GM18858 (cell line): ENCODE measurements around the gene YPEL3.
"Not testable (repeated sequence)": the region's sequence is repeated elsewhere in the genome, so short reads cannot be mapped to it uniquely, and the experiment has no call there.

Experiments
- ATAC-seq: cut with Tn5 transposase; IDR thresholded peaks from one replicate; pipeline ENCODE4 v1.9.1; 2021; ENCODE audit not compliant: unreplicated experiment

Gene YPEL3

DNA sequence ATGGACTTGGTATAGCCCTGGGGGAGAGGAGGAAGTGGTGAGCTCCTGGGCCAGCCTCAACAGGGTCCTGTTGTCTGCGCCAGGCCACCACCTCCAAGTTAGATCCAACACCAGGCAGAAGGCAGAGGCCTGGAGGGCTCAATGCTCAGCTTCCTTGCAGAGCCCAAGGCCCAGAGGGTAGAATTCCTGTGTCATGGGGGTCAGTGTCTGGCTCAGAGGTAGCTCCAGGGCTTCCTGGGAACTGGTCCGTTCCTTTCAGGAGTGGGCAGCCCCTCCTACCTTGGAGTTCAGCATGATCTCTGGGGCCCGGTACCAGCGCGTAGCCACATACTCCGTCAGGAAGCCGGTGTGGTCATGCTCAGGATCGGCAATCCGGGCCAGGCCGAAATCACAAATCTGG, 21.8 kb upstream of the YPEL3 start:
- no peak for ATAC-seq

DNA sequence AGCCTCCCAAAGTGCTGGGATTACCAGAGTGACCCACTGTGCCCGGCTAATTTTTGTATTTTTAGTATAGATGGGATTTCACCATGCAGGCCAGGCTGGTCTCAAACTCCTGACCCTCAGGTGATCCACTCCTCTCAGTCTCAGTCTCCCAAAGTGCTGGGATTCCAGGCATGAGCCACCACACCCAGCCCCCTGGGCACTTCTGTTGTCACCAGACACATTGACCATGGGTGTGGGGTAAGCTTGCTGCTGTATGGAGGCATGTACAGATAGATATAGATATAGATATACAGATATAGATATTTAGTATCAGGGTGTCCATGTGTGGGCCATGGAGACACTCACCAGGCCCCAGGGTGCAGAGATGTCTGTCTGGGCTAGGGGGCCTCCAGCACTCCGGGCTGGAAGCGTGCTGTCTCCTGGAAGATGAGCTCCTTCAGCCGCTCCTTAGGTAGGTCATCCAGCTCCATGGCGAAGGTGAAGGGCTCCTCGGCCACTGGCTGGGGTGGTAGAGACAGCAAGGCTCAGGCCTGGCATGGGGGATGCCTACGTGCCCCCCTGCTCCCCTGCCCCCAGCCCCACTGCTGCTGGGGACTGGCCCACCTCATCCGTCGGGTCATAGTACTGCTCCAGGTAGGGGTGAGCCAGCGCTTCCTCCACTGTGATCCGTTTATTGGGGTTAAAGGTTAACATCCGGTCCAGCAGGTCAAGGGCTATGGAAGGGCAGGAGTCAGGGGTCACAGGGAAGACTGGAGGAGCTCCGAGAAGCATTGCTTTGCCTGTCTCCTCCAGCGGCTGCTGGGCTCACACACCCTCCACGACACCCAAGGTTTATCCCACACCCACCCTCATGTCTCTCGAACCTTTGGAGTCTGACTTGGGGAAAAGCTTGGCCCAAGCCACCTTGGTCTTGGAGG, 20.5 kb upstream of the YPEL3 start:
- no peak for ATAC-seq

DNA sequence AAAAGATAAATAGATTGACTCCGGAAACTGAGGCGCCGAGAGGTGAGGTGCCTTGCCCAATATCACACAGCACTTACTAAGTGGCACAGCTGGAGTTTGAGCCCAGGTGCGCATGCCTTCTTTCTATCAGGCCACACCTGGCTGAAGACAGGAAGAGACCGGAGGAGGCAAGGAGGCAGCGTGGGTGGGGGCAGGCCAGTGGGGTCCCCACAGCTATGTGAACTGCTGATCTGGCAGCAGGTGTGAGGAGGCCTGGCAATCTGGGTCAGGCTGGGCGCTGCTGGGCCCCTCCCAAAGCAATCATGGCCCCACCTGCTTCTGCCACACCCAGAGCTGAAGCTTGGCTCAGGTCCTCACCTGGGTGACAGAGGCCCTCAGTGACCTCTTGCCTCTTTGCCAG, 19.2 kb upstream of the YPEL3 start:
- ATAC-seq: no peak

DNA sequence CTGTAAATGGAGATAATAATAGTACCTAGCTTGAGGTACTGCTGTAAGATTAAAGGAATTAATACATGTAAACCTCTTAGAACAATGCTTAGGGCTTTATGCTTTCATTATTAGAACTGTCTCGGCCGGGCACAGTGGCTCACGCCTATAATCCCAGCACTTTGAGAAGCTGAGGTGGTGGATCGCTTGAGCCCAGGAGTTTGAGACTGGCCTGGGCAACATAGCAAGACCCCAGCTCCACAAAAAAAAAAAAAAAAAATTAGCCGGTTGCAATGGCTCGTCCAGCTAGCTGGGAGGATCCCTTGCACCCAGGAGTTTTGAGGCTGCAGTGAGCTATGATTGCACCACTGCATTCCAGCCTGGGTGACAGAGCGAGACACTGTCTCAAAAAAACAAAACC, 18.8 kb upstream of the YPEL3 start:
- not testable (repeated sequence) for ATAC-seq

DNA sequence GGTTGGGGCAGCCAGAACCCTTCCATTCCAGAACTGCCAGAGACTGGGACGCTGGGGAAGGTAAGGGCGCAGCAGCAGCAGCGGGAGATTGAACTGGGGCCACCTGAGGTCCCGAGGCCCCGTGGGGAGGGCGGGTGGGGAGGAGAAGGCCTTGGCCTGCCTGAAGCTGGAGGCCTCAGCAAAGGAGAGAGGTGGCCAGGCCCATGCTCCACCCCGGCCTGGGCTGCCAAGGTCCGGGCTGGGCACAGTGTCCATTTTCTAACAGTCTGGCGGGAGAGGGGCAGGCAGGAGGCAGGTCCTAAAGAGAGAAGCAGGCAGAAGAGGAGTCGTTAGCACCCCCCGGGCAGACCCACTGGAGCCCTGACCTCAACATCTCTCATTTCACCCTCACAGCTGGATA, 18.4 kb upstream of the YPEL3 start:
- no peak for ATAC-seq

DNA sequence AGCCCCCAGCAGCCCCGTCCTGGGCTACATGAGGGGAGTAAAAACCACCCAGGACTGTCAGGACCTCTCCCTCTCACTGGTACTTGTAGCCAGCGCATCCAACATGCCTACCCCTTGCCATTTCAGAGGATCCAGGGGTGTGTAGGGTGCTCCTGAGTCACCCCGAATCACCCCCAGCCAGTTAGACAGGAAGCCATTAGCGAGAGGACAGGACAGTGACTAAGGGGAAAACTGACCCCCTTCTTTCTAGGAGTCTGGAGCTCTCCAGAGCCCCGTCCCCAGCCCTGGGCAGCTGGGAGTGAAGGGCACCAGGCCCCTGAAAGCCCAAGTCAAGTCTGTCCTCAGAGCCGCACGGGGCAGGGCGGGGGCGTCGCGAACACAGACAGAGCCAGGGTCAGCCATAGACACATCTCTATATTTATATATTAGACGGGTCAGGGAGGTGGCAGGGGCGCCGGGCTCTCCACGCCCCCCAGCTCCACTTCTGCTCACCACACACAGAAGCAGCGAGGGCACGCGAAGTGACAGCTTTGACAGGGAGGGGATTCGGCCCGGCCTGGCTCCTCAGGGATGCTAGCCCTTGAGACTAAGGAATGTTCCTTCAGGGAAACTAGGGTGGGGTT, 17.8 kb upstream of the YPEL3 start:
- no peak for ATAC-seq

DNA sequence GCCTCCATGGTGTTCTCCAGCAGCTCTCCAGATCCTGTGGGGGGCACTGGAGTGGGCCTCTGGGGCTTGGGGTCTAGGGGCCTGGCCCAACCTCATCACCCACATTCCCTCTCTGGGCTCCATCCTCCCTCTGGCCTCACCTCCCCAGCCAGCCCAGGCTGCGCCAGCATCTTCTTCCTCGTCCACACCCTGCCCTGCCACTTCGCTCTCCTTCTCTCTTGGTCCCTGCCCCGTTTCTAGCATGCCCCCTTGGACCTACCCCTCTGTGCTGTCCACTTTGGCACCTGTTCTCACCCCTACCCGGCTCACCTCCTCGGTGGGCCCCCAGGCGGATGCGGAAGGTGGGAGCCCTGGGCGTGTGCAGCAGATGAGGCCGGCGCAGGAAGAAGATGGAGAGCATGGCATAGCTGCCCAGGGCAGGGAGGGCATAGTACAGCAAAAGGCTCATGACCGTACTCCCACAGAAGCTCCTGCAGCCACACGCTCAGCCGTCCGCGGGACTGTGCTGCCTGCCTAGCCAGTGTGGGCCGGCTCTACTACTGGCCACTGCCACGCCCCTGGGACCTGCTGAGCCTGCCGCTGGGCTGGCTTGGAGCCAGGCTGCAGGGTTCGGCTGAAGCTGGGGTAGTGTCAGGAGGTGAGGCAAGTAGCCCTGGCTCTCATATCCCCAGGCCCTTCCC, 17.2 kb upstream of the YPEL3 start, which contains the start of gene GDPD3:
GDPD3 (minus strand) TSS at position 507 of the 680 bp plus-strand sequence; CDS start at position 448, 59 bp downstream.
- ATAC-seq: no peak

DNA sequence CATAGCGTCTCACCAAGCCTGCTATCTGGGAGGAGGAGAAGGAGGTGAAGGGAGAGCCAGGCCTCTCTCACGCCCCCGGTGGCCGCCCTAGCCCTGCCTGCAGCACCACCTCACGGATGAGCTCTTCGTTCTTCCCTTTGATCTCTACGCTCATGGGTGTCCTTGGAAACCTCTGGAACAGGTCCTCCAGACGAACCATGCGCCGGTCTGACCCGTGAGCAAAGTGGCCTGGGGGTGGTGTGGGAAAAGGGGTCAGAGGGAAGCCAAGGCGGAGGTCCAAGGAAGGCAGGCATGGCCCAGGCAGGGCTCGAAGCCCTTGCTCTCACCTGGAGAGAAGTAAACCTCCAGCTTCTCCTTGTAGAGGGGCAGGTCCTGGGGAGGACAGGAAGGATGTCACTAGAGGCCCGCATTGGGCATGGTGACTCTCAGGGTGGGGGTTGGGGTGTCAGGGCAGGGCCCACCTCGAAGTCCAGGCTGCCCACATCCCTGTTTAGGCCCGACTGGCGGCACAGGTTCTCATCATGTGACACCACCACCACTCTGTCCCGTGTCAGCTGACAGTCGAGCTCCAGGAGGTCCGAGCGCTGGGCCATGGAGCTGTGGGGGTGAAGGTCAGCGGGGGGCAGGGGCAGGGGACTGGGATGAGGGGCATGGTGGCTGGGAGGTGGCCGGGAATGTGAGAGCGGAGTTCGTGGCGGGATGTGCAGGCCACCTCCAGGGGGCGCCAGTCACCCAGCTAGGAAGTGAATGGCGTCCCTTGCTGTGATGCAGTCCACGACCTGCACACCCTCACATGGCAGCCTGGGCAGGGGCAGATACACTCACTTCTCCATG, 16.4 kb upstream of the YPEL3 start:
- no peak for ATAC-seq

DNA sequence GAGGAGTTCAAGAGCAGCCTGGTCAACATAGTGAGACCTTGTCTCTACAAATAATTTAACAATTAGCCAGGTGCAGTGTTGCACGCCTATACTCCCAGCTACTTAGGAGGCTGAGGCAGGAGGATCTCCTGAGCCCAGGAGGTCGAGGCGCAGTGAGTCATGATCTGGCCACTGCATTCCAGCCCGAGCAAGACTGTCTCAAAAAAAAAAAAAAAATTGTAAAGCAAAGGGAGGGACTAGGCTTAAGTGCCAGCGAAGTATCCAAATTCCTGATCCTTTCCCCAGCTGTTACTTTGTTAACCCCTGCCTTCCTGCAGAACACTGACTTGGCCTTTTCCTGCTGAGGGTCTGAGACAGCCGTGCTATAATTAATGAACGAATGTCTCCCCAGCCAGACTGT, 14.6 kb upstream of the YPEL3 start:
- no peak for ATAC-seq

DNA sequence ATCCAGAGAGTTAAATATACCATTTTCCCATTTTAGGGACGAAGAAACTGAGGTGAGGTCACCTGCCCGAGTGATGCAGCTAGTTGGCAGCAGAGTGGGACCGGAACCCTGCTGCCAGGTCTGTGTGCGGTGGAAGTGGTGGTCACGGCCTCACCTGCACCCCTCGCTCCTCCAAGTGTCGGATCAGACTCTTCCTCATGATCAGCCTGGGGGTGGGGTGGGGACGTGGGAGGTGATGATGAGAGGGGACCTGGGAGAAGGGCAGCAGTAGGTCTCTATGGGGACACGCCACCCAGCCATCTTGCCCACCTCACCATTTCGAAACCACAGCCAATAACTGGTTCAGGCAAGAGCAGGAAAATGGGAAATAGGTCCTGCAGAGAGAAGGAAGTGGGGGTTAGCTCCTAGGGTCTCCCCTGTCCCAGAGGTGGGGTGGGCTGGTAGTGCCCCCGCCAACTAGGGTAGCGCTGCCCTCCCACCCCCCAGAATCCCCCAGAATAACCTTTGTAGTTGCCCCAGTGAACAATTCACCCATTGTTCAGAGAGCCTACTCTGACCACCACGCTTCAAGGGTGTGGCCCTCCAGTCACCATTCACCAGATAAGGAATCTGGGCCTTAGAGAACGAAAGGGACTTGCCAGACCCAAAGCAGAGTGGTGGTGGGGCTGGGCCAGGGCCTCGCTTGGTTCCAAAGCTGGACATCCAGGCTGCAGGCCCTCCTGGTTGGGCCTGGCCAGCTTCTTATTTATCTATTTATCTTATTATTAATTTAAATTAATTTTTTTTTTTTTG, 12.2 kb upstream of the YPEL3 start:
- no peak for ATAC-seq

DNA sequence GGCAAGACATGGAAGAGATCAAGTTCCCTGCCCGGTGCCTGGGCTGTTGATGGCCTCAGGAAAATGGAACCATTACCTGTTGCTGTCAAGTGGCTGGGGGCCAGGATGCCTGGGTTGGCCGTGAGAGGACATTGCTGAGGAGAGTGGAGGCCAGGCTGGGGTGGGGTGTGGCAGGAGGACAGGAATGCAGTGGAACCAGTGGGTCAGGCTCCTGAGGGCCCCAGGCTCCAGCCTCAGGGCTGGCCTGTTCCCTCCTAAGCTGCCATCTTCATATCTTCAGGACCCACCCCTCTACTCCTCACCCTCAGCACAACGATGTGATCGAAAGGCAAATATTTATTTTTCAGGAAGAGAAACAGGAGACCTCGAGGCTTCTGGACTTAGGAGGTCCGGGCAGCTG, 8.5 kb upstream of the YPEL3 start:
- no peak for ATAC-seq

DNA sequence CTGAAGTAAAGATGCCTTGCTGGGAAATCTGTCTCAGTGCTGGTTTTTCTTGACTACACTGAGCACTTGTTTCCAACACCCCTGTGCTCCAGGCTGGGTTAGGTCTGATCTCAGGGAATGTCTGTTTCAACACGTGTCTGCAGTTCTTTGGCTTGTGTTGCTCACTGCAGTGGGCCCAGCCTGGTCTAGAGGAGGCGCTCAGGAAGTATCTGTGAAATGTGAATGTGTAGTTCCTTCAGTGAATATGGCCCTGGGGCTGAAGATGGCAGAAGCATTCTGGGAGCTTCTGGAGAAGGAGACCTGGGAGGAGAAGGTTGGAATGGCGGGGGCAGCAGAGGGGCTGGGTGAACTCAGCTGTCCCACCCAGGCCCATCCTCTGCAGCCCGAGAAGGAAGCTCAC, 8.1 kb upstream of the YPEL3 start:
- ATAC-seq: no peak

DNA sequence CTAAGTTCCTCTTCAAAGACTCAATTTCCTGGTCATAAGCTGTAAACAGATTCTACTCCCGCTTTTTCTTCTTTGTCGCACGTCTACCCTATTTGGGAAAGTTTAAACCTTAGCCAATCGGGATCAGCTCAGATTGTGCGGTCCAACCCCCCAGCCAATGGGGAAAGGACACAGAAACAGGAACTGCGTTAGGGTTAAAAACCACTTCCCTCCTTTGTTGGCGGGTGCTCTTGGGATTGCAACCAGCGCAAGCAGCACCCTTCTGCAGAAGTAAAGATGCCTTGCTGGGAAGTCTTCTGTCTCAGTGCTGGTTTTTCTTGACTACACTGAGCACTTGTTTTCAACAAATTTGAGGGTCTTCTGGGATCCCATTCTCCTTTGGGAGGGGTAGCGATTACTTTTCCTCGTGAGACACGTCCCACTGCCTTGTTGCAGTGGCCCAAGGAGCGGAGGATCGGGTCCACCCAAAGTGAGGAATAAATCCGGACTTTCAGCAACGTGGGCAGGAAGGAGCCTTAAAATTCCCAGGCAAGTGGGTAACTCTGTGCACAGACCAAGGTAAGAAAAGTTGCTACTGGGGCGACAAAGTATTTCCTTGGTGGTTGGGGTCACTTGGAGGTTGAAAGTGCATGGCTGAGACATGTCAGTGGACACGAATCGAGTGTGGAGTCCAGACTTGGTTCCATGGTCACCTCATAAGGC, 1.0 kb upstream of the YPEL3 start:
- no peak for ATAC-seq

DNA sequence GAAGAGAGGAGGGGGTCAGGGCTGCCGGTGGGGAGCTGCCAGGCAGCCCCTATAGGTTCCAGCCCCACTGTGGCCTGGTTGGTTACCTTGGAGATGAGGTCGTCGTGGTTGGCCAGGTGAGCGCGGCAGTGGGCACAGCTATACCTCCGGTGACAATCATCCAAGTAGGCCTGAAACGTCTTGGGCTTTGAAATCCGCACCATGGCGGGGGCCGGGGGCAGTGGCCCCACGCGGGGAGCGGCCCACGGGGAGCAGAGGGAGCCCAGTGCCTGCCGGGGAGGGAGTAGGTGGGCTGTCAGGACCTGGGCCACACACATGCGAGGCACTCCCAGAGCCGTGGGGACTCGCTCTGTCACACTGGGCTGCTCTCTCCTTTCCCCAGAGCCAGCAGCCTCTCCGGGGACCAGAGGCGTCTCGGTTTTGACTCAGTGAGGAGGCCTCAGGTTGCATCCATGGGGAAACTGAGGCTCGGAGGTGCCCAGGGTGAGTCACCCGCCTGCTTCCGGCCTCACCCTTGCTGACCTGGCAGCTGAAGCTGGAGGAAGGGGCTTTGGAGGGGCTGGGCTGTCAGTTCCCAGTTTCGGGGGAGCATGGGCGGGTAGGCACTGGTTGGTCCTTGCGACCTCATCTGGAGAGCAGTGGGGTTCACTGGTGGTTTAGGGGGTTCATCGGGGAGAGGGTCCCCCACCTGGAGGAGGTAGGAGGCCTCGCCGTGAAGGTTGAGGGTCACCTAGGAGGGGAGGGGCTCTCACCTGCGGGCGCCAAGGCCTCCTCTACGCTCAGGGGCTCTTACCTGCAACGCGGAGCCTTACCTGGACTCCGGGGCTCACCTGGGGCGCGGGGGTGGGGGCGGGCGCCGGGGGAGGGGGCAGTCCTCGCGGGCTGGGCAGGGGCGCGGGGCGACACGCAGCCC, 591 bp downstream of the YPEL3 start:
- no peak for ATAC-seq

DNA sequence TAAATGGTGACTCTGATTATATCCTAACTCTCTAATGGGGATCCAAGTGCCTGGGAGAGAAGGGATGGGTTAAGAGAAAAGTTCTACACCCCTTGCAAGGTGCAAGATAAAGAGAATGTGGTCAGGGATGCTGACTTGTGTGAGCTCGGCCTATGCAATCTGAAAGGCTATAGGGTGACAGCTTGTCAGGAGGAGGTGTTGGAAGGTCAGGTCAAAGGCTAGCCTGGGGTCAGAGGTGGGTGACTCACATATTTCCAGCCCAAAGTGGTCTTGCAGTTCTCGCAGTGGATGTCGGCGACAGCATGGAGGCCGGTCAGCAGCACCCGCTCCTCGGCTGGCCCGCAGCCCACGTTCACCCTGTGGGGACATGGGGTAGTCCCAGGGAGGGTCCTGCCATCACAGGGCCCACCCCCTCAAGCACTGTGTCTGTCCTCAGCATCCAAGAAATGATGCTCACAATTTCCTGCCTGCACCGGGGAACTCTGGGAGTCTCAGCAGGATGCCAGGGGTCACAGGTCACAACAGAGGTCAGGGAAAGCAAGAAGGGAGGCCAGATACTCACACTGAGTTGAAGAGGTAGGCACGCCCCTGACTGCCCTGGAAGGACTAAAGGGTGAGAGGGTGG, 1.4 kb downstream of the YPEL3 start:
- no peak for ATAC-seq

DNA sequence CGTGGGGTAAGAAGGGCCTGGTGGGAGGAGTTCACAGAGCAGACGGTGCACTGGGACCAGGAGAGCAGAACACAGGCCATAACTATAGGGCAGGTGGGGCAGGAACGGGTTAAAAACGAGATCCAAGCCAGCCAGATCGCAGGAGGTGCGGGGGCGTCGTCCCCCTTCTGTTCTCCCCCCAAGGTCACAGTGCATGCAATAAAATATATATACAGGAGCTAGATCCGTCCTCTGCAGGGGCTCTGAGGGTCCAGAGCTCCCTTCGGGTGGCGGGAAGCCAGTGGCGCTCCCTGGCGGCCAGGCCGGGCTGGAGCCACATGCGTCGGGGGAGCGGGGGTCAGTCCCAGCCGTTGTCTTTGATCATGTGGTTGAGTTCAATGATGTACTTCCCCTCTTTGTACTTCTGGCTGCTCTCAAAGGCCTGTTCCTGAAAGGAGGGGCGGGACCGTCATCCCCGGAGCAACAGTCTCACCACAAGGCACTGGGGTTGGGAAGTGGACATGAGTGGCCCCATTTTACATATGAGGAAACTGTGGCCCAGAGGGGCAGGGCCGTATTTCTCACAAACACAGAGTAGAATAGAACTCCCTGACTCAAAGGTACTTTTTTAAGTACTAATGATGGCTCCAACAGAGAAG, 3.5 kb downstream of the YPEL3 start:
- ATAC-seq: no peak

DNA sequence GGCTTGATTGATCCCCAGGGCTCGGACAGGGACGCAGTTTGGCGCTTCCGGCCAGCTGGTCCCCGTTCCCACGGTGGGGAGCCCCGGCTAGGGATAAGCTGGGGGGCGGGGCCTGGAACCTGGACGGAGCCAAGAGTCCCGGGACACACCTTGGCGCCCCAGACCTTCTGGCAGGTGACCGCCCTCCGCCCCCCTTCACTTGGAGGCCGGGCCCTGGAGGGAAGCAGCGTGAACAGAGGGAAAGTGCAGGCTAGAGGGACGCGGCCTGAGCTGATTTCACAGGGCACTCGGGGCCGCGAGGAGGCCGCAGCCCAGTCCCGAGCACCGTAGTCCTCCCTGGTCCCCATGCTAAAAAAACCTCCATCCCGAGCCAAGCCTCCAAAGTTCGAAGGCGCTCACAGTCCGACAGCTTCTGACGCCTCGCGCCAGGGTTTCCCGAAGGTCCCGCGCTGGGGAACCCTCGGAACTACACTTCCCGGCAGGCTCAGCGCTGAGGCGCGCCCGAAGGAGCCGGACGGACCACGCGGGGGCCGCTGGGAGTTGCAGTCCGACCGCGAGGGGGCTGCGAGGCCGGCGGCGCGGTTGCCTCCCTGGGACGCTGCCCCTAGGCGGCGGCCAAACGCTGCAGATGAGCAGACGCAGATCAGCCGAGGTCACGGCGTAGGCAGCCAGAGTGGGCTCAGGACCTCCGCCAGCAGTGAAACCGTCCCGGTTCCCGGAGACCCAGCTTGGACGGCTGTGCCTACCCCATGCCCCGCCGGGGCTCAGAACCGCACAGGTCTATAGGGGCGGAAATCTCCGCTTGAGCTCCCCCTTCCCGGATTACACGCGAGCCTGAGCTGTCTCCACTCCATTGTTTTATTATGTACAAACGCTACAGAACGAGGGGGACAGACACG, 4.3 kb downstream of the YPEL3 start, which contains the start of gene TBX6:
TBX6 (minus strand) TSS at position 451 of the 899 bp plus-strand sequence. CDS start 731 bp downstream, outside the sequence.
- peak; percentile 40 for ATAC-seq
